NT2/D1 (cell line): ENCODE measurements around the gene GARIN5A.
A peak's percentile ranks its signal among the peaks of the same experiment; 100 is the strongest.

Source experiments
- DNase-seq: peaks from one replicate; pipeline ENCODE4 v3.0.0-alpha.2; 2011; ENCODE audit warnings: low read depth, low spot score
- H3K27me3 ChIP-seq: 2 replicates; pipeline ENCODE4 v1.6.0; 2011; ENCODE audit warnings: mild to moderate bottlenecking; ENCODE audit not compliant: insufficient read length, insufficient read depth
- H3K36me3 ChIP-seq: 2 replicates; pipeline ENCODE4 v1.6.1; 2011; ENCODE audit warnings: mild to moderate bottlenecking, low read length, mixed read lengths; ENCODE audit not compliant: insufficient read depth, insufficient read length
- H3K4me1 ChIP-seq: 2 replicates; pipeline ENCODE4 v1.5.1; 2011; ENCODE audit not compliant: insufficient read depth, insufficient read length
- H3K4me3 ChIP-seq: 2 replicates; pipeline ENCODE4 v1.5.1; 2011; ENCODE audit warnings: low read depth; ENCODE audit not compliant: insufficient read length
- H3K9ac ChIP-seq: 2 replicates; pipeline ENCODE4 v1.6.0; 2011; ENCODE audit warnings: low read depth; ENCODE audit not compliant: insufficient read length
- H3K9me3 ChIP-seq: 2 replicates; pipeline ENCODE4 v1.5.1; 2011; ENCODE audit warnings: mild to moderate bottlenecking, low read length; ENCODE audit not compliant: insufficient read depth
- SUZ12 ChIP-seq: IDR thresholded peaks from 2 replicates; pipeline ENCODE4 v1.6.1; 2011; ENCODE audit not compliant: insufficient read length, insufficient read depth; ENCODE audit errors: extremely low read depth
- YY1 ChIP-seq: IDR thresholded peaks from 2 replicates; pipeline ENCODE4 v1.6.1; 2011; ENCODE audit not compliant: insufficient read length, insufficient read depth
- ZNF274 ChIP-seq: IDR thresholded peaks from 2 replicates; pipeline ENCODE4 v1.6.1; 2011; ENCODE audit warnings: mild to moderate bottlenecking, low read depth, low read length

GARIN5A gene

DNA sequence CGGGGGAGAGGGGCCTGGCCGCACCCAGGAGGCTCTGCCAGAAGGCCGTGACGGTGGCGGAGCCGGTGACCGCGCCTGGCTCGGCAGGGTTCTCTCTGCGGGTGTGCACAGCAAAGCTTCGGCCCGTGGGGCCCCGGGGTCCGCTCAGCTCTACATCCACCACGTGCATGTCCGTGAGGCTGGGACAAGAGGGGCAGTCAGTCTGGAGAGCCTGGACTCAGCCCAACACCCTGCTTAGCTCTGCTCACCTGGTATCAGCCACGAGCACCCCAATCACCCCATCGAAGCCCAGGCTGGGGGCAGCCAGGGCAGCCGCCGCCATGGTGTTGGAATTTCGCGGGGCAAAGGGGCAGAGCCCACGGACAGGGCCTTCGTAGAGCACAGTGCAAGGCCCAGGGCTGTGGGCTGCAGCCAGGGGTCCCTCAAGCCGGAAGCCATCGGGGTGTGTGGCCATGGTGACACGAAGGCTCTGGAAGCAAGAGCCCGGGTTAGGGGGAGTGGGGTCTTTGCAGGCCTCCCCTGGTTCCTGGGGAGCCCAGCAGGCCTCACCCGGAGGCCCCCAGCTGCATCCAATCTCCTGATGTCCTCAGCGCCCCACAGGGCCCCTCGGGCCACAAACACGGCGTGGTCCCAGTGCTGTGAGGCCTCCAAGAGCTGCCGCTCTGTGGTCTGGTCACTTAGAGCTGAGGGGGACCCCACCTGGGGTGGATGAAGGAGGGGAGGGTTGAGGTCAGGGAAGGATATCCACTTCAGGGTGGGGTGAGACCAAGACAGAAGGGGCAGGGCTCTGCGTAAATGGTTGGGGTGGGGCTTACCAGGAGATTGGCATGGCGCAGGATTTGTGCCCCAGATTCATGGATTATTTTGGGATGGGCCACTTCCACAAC, 35.7 kb upstream of the GARIN5A start:
- TF ChIP-seq ZNF274 (no peak), SUZ12 (no peak), YY1 (no peak)
- Histone ChIP-seq H3K9ac (peak overlapping the region; percentile 85), H3K4me1 (peaks cover 20% of the 10 kb centered on the region), H3K4me3 (peak overlapping the region; percentile 42), H3K27me3 (no peaks in the 10 kb centered on the region), H3K9me3 (no peaks in the 10 kb centered on the region), H3K36me3 (peaks cover 3% of the 10 kb centered on the region)
- no peak for DNase-seq

DNA sequence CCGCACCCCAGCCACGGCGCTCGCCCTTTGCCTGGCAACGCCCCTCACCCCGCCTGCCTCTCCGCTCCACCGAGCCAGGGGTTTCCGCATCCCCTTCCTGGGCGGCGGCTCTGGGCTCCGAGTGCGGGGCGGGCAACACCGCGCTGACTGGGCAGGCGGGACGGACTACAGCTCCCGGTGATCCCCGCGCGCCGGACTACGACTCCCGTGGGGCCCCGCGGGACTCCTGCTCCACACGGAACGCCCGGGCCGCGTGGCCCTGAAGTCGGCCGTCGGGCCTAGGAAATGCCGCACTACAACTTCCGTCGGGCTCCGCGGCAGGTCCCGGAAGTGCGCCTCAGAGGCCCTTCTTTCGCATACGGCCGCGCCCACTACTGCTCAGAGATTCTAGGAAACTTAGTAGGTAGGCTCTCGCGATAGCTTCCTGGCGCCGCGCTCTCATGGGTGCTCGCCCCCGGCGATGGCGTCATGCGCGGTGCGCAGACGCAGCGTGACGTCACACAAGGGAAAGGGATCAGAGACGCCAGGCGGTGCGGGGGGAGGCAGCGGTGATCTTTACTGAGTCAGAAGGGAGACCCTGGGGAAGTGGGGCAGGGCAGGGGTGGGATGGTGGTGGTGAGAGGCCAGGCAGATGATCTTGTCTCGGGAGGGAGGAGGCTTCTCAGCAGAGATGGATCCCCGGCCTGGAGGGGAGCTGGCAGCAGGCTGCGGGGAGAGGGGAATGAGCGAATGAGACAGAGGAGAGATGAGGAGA, 34.6 kb upstream of the GARIN5A start, which contains the start of gene JOSD2:
JOSD2 (minus strand) TSS at position 123 of the 754 bp plus-strand sequence. CDS start 760 bp downstream, outside the sequence.
- no peaks in the 10 kb centered on the region for H3K27me3 ChIP-seq
- peaks cover 20% of the 10 kb centered on the region for H3K4me1 ChIP-seq
- TF ChIP-seq ZNF274 (no peak), SUZ12 (no peak)
- peak within 1 kb of the TSS; percentile 85 for H3K9ac ChIP-seq
- no peaks in the 10 kb centered on the region for H3K9me3 ChIP-seq
- H3K36me3 ChIP-seq, result no peaks in the 10 kb centered on the region
- peak; percentile 93 for DNase-seq
- H3K4me3 ChIP-seq, result peak within 1 kb of the TSS; percentile 52

DNA sequence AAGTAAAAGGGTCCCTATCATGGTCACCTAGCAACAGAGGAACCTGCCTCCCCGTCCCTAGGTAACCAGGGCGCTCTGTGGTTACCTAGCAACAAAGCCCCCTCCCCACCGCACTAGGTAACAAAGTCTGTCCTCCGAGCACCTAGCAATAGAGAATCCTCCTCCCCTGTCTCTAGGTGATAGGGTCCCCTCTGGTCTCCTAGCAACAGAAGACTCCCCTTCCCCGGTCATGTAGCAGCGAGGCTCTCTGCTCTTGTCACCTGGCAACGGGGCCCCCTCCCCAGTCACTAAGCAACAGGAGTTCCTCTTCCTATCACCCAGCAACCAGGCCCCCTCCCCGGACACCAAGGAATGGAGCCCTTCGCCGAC, 34.0 kb upstream of the GARIN5A start:
- H3K4me3 ChIP-seq, result peak overlapping the region; percentile 52
- H3K9ac ChIP-seq, result peak overlapping the region; percentile 26
- peaks cover 20% of the 10 kb centered on the region for H3K4me1 ChIP-seq
- no peaks in the 10 kb centered on the region for H3K9me3 ChIP-seq
- DNase-seq, result peak; percentile 18
- no peaks in the 10 kb centered on the region for H3K36me3 ChIP-seq
- no peaks in the 10 kb centered on the region for H3K27me3 ChIP-seq
- no peak for TF ChIP-seq ZNF274
- TF ChIP-seq YY1, result no peak
- TF ChIP-seq SUZ12, result no peak

DNA sequence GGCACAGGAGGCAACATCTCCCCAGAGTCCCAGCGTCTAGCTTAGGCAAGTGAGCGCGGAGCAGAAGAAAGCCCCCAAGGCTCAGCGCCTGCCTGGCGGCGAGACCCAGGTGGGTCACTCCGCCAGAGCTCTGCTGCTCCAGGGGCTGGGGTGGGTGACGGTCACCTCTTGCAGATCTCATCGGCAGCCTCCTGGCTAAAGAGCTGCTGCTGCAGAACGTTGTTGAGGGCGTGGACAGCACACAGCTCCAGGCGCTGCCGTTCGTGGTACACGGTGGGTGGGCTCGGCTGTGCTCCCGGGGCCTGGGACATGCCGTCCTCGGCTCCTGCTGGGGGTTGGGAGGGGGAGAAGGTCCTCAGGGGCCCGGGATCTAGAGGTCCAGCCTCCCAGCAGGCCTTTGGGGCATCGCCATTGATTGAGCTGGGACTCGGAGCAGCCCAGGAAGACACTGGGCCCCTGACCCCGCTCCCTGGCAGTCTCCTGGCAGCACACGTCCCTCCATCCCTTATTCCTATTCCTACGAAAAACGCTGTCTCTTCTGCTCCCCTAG, 33.5 kb upstream of the GARIN5A start:
- no peak for TF ChIP-seq SUZ12
- no peak for TF ChIP-seq ZNF274
- TF ChIP-seq YY1, result no peak

DNA sequence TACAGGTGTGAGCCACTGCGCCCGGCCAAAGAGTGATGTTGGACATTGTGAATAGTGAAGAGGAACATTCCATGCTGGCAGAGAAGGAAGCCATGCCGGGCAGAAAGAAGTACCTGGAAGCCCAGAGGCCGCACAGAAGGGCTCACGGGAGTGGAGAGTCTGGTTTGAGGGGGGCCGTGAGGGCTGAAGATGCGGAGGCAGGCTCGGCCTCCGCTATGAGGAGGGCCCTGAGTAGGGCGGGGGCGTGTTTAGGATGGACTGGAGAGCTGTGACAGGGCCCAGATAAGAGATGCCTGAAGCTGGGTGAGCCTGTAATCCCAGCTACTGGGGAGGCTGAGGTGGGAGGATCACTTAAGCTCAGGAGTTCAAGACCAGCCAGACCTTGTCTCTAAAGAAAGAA, 32.7 kb upstream of the GARIN5A start:
- no peak for DNase-seq
- Histone ChIP-seq H3K36me3 (no peaks in the 10 kb centered on the region), H3K27me3 (no peaks in the 10 kb centered on the region), H3K4me3 (no peak overlapping the region), H3K4me1 (peaks cover 19% of the 10 kb centered on the region), H3K9me3 (no peaks in the 10 kb centered on the region), H3K9ac (no peak overlapping the region)
- no peak for TF ChIP-seq ZNF274
- TF ChIP-seq SUZ12, result no peak
- no peak for TF ChIP-seq YY1

More for the DNA sequence above, 33.5 kb upstream of the GARIN5A start:
- H3K27me3 ChIP-seq, result no peaks in the 10 kb centered on the region
- H3K4me1 ChIP-seq, result peaks cover 20% of the 10 kb centered on the region
- H3K9ac ChIP-seq, result no peak overlapping the region
- no peaks in the 10 kb centered on the region for H3K36me3 ChIP-seq
- DNase-seq, result no peak
- peak overlapping the region; percentile 52 for H3K4me3 ChIP-seq
- no peaks in the 10 kb centered on the region for H3K9me3 ChIP-seq

DNA sequence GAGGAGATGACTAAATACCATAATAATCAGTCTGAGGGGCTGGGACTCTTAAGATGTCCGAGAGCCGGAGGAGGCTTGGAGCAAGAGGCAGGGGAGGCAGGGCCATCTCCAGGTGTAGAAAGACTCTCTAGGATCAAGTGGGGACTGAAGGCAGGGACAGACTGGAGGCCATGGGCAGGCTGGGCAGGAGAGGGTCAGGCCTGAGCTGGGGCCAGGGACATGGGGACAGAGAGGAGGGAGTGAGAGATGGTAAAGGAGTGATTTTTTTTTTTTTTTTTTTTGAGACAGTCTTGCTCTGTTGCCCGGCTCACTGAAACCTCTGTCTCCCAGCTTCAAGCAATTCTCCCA, 32.2 kb upstream of the GARIN5A start:
- peaks cover 14% of the 10 kb centered on the region for H3K4me1 ChIP-seq
- no peak for DNase-seq
- H3K9ac ChIP-seq, result no peak overlapping the region
- no peaks in the 10 kb centered on the region for H3K36me3 ChIP-seq
- no peaks in the 10 kb centered on the region for H3K9me3 ChIP-seq
- no peak overlapping the region for H3K4me3 ChIP-seq
- TF ChIP-seq ZNF274, result no peak
- TF ChIP-seq YY1, result no peak
- TF ChIP-seq SUZ12, result no peak
- H3K27me3 ChIP-seq, result no peaks in the 10 kb centered on the region

DNA sequence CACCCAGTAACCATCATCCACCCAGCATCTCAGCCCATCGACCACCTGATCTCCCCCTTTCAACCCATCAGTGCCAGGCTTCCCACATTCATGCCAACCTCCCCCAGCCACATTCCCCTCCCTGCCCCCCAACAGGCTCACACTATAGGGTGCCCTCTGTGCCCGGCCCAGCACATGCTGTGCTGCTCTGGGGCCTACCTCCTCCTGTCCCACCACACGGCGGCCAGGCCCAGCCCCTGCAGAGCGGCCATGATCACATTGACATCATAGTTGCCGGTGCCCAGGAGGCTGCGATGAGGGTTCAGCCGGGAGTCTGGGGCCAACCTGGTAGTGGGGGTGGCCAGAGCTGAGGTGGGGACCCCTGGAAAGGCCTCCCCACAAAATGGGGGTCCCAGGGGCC, 30.7 kb upstream of the GARIN5A start:
- H3K36me3 ChIP-seq, result no peaks in the 10 kb centered on the region
- H3K4me3 ChIP-seq, result no peak overlapping the region
- no peak for TF ChIP-seq ZNF274
- no peak for TF ChIP-seq YY1
- no peak for TF ChIP-seq SUZ12
- H3K27me3 ChIP-seq, result no peaks in the 10 kb centered on the region
- H3K9ac ChIP-seq, result no peak overlapping the region
- no peaks in the 10 kb centered on the region for H3K9me3 ChIP-seq
- DNase-seq, result no peak
- peaks cover 7% of the 10 kb centered on the region for H3K4me1 ChIP-seq
